NCI-H748 treated with DMSO at 0.1 percent for 48 hours (cell line): ENCODE measurements around the gene TMEM231.

Experiments used
- DNase-seq: peaks from one replicate; lab custom pipeline; 2025; lab: John Stamatoyannopoulos, UW

Gene TMEM231

GRCh38 chr16:75488322-75488721, 67.7 kb downstream of the TMEM231 start:
- no peak for DNase-seq
